Gastrocnemius medialis (tissue), 4 donors: ENCODE data around the gene SPTLC3. TPM values are rescaled to one million over a fixed set of nuclear protein-coding genes. Genes with fewer than 3 reads are reported as not detected.

Experiments
- ATAC-seq, 2 donors: fragments of 150-250 bp; one replicate each; pipeline ENCODE4 v1.9.1; 2016
- DNase-seq, 2 donors: peaks; one replicate each; pipeline ENCODE4 v3.0.0-alpha.2; 2019
- H3K27ac ChIP-seq, 4 donors: fragments of 200-600 bp; sonication (generic); 1 replicate in 1 of 4; 2 replicates in 3 of 4; pipeline ENCODE4 v1.5.1; 2016 to 2018; ENCODE audit warnings: mild to moderate bottlenecking in 2 of 4, moderate library complexity in 1 of 4
- H3K27me3 ChIP-seq, 3 donors: fragments of 200-600 bp; sonication (generic) in 2 of 3; 1 replicate in 1 of 3; 2 replicates in 2 of 3; pipeline versions ENCODE4 v1.5.1 to v1.6.0; 2016 to 2019; ENCODE audit warnings: mild to moderate bottlenecking in 1 of 3, moderate library complexity in 1 of 3
- H3K36me3 ChIP-seq, 2 donors: fragments of 200-600 bp; sonication (generic) in 1 of 2; one replicate each; pipeline ENCODE4 v1.5.1; 2017 to 2018
- H3K4me1 ChIP-seq, 2 donors: fragments of 200-600 bp; sonication (generic) in 1 of 2; one replicate each; pipeline ENCODE4 v1.5.1; 2016 to 2017; ENCODE audit warnings: mild to moderate bottlenecking in 2 of 2
- H3K4me3 ChIP-seq, 4 donors: fragments of 200-600 bp; sonication (generic) in 3 of 4; 1 replicate in 1 of 4; 2 replicates in 3 of 4; pipeline ENCODE4 v1.5.1; 2016 to 2019; ENCODE audit warnings: mild to moderate bottlenecking in 2 of 4
- H3K9me3 ChIP-seq, 3 donors: fragments of 200-600 bp; sonication (generic) in 2 of 3; 1 replicate in 1 of 3; 2 replicates in 2 of 3; pipeline ENCODE4 v1.5.1; 2016 to 2019
- CTCF ChIP-seq, 5 experiments: fragments of 450-650 bp in 3 of 5; fragments of 200-600 bp in 2 of 5; sonication (generic) in 2 of 5; IDR thresholded peaks in 4 of 5; conservative IDR thresholded peaks in 1 of 5; 1 replicate in 4 of 5; 2 replicates in 1 of 5; pipeline ENCODE4 v1.5.1; 2016 to 2019; ENCODE audit warnings: antibody characterized with exemption in 5 of 5, mild to moderate bottlenecking in 3 of 5, moderate library complexity in 3 of 5
- POLR2A ChIP-seq, 2 donors: fragments of 450-650 bp; IDR thresholded peaks; one replicate each; pipeline ENCODE4 v1.6.1; 2017; ENCODE audit warnings: antibody characterized with exemption in 2 of 2, mild to moderate bottlenecking in 2 of 2, moderate library complexity in 2 of 2
- in situ Hi-C, 4 donors: fragments of 200-750 bp; cut with MboI; loops; one replicate each; pipeline versions ENCODE4 v1.15.0 to v1.8.0; 2017; ENCODE audit warnings: low sequenced_read_pairs in 4 of 4
- intact Hi-C: fragments of 100-400 bp; cut with DNase I; formaldehyde crosslinking; loops from one replicate; pipeline ENCODE4 v1.15.1; 2023; ENCODE audit warnings: low total_unique reads
- total RNA-seq, 4 donors: library from RNA; depleted of rRNA; stranded (reverse); fragments of >200 nt; gene quantifications; one replicate each; pipeline versions ENCODE4 v1.1.0 to v1.2.3, GENCODE V29; 2016

The SPTLC3 gene
- total RNA-seq, 4 donors from 2014 or later: 0.46 to 2.4 (median 1.2) TPM

GRCh38 chr20:12982098-12982497, 26.7 kb upstream of the SPTLC3 start:
- Histone ChIP-seq H3K4me1 (no peaks in the 10 kb centered on the region), H3K27ac (no peak overlapping the region), H3K9me3 (no peaks in the 10 kb centered on the region), H3K36me3 (no peaks in the 10 kb centered on the region), H3K27me3 (no peaks in the 10 kb centered on the region), H3K4me3 (no peak overlapping the region)
- TF ChIP-seq POLR2A (IDR thresholded peaks at IDR 0.05) (no peak), CTCF (IDR thresholded peaks at IDR 0.05 in 4 of 5, conservative IDR thresholded peaks at IDR 0.05 in 1 of 5) (no peak)
- DNase-seq (no peak), ATAC-seq (no peak)
- in situ Hi-C loops (no loop called here), intact Hi-C loops (no loop called here)

- intact Hi-C loops (no loop called here), in situ Hi-C loops (no loop called here)
- DNase-seq (no peak), ATAC-seq (no peak)
- no peaks in the 10 kb centered on the region for H3K27me3 ChIP-seq
- no peak overlapping the region for H3K27ac ChIP-seq
- TF ChIP-seq CTCF (IDR thresholded peaks at IDR 0.05 in 4 of 5, conservative IDR thresholded peaks at IDR 0.05 in 1 of 5) (no peak), POLR2A (IDR thresholded peaks at IDR 0.05) (no peak)
- H3K4me1 ChIP-seq: no peaks in the 10 kb centered on the region
- no peak overlapping the region for H3K4me3 ChIP-seq
- no peaks in the 10 kb centered on the region for H3K9me3 ChIP-seq
- H3K36me3 ChIP-seq: no peaks in the 10 kb centered on the region
Observed at GRCh38 chr20:12984069-12984765, 24.6 kb upstream of the SPTLC3 start.

GRCh38 chr20:12984863-12985262, 23.9 kb upstream of the SPTLC3 start:
- TF ChIP-seq POLR2A (IDR thresholded peaks at IDR 0.05) (no peak), CTCF (IDR thresholded peaks at IDR 0.05 in 4 of 5, conservative IDR thresholded peaks at IDR 0.05 in 1 of 5) (no peak)
- in situ Hi-C loops: no loop called here
- Histone ChIP-seq H3K36me3 (no peaks in the 10 kb centered on the region), H3K4me3 (no peak overlapping the region), H3K9me3 (no peaks in the 10 kb centered on the region), H3K27ac (no peak overlapping the region), H3K27me3 (no peaks in the 10 kb centered on the region), H3K4me1 (no peaks in the 10 kb centered on the region)
- intact Hi-C loops: no loop called here
- no peak for DNase-seq
- ATAC-seq: no peak

- Histone ChIP-seq H3K9me3 (no peaks in the 10 kb centered on the region), H3K36me3 (no peaks in the 10 kb centered on the region), H3K4me1 (no peaks in the 10 kb centered on the region), H3K4me3 (no peak overlapping the region), H3K27ac (no peak overlapping the region), H3K27me3 (no peaks in the 10 kb centered on the region)
- TF ChIP-seq POLR2A (IDR thresholded peaks at IDR 0.05) (no peak), CTCF (IDR thresholded peaks at IDR 0.05 in 4 of 5, conservative IDR thresholded peaks at IDR 0.05 in 1 of 5) (no peak)
- no peak for DNase-seq
- intact Hi-C loops (no loop called here), in situ Hi-C loops (no loop called here)
- no peak for ATAC-seq
Observed at GRCh38 chr20:12987261-12987660, 21.5 kb upstream of the SPTLC3 start.
